Activated CD4-positive, alpha-beta T cell treated with anti-CD3 and anti-CD28 coated beads, Interleukin-2, amount 50 U/mL, for 16 hours (primary cell): Measurements from ENCODE around the gene ELAPOR2.
"Not testable (repeated sequence)": the region's sequence is repeated elsewhere in the genome, so short reads cannot be mapped to it uniquely, and the experiment has no call there.

Experiments
- DNase-seq: peaks from one replicate; pipeline ENCODE4 v3.0.0-alpha.2; 2020

ELAPOR2 gene

DNA sequence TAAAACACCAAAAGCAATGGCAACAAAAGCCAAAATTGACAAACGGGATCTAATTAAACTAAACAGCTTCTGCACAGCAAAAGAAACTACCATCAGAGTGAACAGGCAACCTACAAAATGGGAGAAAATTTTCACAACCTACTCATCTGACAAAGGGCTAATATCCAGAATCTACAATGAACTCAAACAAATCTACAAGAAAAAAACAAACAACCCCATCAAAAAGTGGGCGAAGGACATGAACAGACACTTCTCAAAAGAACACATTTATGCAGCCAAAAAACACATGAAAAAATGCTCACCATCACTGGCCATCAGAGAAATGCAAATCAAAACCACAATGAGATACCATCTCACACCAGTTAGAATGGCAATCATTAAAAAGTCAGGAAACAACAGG lies 14.7 kb downstream of the ELAPOR2 start:
- not testable (repeated sequence) for DNase-seq

DNA sequence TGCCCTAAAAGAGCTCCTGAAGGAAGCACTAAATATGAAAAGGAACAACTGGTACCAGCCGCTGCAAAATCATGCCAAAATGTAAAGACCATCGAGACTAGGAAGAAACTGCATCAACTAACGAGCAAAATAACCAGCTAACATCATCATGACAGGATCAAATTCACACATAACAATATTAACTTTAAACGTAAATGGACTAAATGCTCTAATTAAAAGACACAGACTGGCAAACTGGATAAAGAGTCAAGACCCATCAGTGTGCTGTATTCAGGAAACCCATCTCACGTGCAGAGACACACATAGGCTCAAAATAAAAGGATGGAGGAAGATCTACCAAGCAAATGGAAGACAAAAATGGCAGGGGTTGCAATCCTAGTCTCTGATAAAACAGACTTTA lies 17.9 kb downstream of the ELAPOR2 start:
- not testable (repeated sequence) for DNase-seq

DNA sequence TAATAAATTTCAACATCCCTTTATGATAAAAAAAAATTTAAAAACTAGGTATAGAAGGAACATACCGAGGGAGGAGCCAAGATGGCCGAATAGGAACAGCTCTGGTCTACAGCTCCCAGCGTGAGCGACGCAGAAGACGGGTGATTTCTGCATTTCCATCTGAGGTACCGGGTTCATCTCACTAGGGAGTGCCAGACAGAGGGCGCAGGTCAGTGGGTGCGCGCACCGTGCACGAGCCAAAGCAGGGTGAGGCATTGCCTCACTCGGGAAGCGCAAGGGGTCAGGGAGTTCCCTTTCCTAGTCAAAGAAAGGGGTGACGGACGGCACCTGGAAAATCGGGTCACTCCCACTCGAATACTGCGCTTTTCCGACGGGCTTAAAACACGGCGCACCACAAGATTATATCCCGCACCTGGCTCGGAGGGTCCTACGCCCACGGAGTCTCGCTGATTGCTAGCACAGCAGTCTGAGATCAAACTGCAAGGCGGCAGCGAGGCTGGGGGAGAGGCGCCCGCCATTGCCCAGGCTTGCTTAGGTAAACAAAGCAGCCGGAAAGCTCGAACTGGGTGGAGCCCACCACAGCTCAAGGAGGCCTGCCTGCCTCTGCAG lies 19.7 kb downstream of the ELAPOR2 start:
- DNase-seq: not testable (repeated sequence)

DNA sequence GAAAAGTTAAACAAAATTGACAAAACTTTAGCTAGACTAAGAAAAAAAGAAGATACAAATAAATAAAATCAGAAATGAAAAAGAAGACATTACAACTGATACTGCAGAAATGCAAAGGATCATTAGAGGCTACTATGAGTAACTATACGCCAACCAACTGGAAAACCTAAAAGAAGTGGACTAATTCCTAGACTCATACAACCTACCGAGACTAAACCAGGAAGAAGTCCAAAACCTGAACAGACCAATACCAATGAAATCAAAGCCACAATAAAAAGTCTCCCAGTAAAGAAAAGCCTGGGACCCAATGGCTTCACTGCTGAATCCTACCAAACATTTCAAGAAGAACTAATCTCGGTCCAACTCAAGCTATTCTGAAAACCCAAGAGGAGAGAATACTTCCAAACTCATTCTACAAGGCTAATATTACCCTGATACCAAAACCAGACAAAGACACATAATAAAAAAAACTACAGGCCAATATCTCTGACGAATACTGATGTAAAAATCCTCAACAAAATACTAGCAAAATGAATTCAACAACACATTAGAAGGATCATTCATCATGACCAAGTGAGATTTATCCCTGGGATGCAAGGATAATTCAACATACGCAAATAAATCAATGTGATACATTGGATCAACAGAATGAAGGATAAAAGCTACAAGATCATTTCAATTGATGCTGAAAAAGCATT lies 20.3 kb downstream of the ELAPOR2 start:
- DNase-seq: no peak

DNA sequence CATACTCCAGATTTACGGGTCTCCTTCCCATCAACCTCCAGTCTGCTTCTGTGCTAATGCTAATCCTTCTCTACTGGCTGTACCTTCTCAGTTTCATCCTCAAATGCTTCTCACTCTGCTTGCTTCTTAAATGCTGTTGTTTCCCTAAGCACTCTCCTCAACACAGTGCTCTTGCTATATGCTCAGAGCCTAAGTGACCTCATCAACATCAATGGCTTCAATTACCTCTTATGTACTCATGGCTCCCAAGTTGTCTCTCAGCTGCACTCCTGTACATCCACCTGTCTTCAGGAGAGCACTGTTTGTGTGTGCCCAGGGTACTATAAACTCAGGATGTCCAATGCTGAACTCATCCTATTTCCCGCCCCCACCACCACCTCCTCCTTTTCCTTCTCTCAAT lies 22.5 kb downstream of the ELAPOR2 start:
- no peak for DNase-seq

DNA sequence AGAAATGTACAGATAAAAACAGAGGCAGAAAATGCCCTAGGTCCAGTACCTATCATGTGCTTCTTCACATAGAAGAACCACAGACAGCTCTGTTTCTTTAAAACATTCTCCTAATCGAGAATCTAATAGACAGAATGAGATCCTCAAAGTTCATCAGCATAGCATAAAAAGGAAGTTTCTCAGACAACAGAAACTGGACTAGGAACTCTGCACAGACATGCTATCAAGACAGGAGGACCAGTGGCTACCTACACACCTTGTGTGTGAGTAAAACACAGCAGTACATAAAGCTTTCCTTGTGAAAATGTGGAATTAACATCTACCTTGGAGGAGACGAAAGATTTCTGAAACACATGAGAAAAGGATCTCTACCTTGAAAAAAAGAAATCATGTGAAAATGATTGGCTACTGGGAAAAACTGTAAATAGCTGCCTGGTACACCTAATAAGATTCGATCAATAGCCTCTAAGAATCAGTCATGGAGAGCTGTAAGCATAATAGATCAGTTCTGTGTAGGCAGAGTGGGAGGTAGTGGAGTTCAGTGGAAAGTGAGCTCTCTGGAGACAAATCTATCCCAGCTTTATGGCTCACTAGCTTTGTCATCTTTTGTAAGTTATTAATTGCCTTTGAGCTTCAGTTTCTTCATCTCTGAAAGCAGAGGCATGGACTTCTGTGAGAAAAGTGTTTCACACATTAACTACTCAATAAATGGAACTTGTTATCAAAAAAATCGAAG lies 26.7 kb downstream of the ELAPOR2 start:
- DNase-seq: no peak

DNA sequence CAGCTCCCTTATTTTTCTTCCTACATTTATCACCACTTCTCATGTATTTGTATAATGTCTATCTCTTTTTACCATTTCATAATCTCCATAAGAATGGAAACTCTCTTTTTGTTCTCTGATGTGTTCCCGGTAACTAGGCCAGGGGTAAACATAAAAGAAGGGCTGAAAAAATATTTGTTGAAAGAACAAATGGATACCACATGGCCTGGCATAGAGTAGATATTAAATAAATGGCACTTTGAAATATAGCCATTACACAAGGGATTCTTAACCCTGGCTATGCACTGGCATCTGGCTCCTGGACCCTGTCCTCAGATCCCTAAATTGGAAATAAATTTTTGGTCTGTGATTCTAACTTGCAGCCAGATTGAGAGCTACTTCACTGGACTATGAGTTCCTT lies 30.4 kb downstream of the ELAPOR2 start:
- no peak for DNase-seq

DNA sequence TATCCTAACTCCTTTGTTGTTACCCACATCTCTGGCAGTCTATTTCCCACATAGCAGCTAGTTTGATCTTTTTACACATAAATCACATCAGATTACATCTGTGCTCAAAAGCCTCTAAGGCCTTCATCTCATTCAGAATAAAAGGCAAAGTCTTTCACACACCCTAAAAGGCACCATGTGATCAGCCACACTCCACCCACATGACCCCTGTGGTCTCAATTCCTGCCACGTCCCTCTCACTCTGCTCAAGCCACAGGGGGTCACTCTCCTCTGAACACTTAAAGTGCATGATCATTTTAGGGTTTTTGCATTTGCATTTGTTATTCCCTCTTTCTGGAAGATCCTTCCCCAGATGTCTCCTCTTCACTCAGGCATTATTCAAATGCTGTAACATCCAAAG lies 30.8 kb downstream of the ELAPOR2 start:
- no peak for DNase-seq

DNA sequence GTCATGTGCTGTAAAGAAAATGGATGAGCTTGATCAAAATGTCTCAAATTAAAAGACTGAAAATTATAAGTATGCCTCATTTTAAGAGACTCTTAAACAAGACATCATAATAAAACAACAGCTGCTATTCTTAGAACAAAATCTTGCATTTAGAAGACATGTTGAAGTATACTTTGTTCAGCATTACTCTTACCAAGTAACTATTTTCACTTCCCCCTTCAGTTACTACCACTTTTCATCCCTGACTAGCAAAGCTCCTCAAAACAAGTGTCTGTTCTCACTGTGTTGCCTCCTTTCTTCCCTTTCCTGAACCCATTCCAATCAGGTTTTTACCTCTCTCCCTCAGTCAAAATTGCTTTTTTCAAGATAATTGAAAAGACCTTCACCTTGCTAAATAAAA lies 31.6 kb downstream of the ELAPOR2 start:
- DNase-seq: no peak

DNA sequence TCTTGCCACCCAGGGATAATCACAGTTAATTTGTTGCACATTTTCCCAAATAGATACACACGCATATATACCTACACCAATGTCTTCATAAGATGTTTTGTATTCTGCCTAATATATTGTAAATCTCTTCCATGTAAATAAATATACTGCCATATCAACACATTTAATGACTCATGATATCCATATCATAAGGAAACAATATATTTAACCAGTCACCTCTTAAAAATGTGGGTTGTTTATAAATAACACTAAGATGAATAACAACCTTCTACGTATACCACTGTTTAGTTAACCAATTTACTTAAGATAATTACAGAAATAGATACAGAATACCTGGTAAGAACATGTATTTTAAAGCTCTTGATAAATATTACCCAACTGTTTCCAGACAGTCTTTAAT lies 38.2 kb downstream of the ELAPOR2 start:
- DNase-seq: no peak

DNA sequence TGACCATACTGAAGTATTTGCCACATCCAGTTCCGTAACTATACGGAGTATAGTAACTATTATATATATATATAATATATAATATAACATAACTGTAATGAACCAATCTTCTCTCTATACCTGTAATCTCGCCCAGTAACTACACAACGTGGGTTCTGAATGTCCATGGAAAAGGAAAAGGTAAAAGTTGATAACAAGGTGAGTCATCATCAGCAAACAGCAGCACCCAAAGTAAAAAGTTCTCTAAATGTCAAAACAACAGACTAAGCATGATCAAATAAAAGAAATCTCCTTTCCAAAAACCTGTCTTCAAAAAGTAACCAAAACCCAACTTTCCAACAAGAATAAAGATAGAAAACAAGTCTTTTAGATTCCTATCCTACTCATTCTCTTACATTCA lies 42.8 kb downstream of the ELAPOR2 start:
- no peak for DNase-seq

DNA sequence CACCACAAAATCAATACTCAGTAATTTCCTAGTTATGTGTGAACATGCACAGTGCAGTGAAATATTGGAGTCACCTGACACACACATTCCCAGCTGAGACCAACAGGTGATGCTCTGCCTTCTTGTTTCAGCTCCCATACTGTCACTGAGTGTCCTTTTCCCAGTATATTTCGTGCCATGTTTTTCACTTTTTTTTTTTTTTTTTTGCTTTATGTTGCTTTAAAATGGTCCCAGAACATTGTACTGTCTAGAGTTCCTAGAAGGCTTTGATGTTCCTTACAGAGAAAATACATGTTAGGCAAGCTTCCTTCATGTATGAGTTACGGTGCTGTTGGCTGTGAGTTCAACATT lies 45.6 kb downstream of the ELAPOR2 start:
- no peak for DNase-seq

DNA sequence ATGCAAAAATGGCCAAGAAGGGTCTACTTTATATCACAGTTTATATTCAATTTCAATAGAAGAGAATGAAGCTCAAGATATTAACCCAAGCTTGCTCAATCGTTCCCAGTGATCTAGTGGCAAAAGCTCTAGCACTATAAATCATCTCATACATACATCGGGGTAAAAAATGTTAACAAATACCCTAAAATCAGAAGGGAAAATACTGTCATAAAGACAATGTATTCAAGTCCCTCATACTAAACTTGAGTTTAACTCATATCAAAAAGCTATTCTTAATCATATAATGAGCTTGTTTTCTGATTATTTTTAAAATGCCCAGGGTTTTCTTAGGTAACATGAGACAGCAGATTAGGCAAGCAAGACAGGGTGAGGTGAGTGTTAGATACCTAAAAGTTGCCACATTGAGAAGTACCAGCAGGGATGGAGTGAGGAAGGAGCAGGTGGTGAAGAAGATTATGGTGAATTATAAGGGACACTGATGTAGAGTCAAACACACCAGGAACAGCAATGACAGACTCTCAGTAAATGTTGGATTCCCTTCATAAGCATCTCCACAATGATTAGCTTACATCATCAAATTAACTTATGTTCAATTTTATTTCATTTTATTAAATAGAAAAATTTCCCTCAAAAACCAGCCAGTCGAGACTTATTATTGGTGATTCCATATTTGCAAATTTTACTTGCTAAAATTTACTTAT lies 46.2 kb downstream of the ELAPOR2 start:
- DNase-seq: no peak
